H9 (cell line): ENCODE results near the gene GINM1. TPM values are rescaled to one million over a fixed set of nuclear protein-coding genes. Genes with fewer than 3 reads are reported as not detected.
A peak's percentile ranks its signal among the peaks of the same experiment; 100 is the strongest.

ENCODE experiments used
- DNase-seq: peaks from one replicate; pipeline ENCODE4 v3.0.0-alpha.2; 2017
- H2AFZ ChIP-seq: one replicate; pipeline ENCODE4 v1.6.1; 2013; ENCODE audit warnings: mild to moderate bottlenecking, low read length, control low read depth, moderate library complexity
- H2AK5ac ChIP-seq: 2 replicates; pipeline ENCODE4 v1.6.1; 2013; ENCODE audit warnings: low read length, control low read depth, mixed read lengths; ENCODE audit not compliant: insufficient read length
- H2BK120ac ChIP-seq: one replicate; pipeline ENCODE4 v1.6.1; 2013; ENCODE audit warnings: low read depth, mild to moderate bottlenecking, low read length, control low read depth, inconsistent platforms; ENCODE audit not compliant: poor library complexity, severe bottlenecking
- H2BK12ac ChIP-seq: 2 replicates; pipeline ENCODE4 v1.6.1; 2013; ENCODE audit warnings: low read length, control low read depth, mixed read lengths, low read depth; ENCODE audit not compliant: insufficient read length
- H2BK15ac ChIP-seq: 2 replicates; pipeline ENCODE4 v1.6.1; 2013; ENCODE audit warnings: low read depth, low read length, control low read depth
- H2BK20ac ChIP-seq: one replicate; pipeline ENCODE4 v1.6.1; 2013; ENCODE audit warnings: low read depth, mild to moderate bottlenecking, low read length, control low read depth, inconsistent platforms; ENCODE audit not compliant: poor library complexity, severe bottlenecking
- H2BK5ac ChIP-seq: 2 replicates; pipeline ENCODE4 v1.6.1; 2013; ENCODE audit warnings: low read length, control low read depth, mixed read lengths; ENCODE audit not compliant: insufficient read length
- H3K14ac ChIP-seq: 2 replicates; pipeline ENCODE4 v1.6.1; 2013; ENCODE audit warnings: low read length, control low read depth; ENCODE audit not compliant: insufficient read depth
- H3K18ac ChIP-seq: 2 replicates; pipeline ENCODE4 v1.6.1; 2013; ENCODE audit warnings: low read depth, mild to moderate bottlenecking, mixed read lengths, low read length, control low read depth; ENCODE audit not compliant: insufficient read length
- H3K23ac ChIP-seq: 2 replicates; pipeline ENCODE4 v1.6.1; 2013; ENCODE audit warnings: low read length, control low read depth, mixed read lengths, low read depth; ENCODE audit not compliant: insufficient read length
- H3K23me2 ChIP-seq: 2 replicates; pipeline ENCODE4 v1.6.1; 2013; ENCODE audit warnings: low read depth, mild to moderate bottlenecking, mixed read lengths, low read length, control low read depth; ENCODE audit not compliant: insufficient read length, poor library complexity, severe bottlenecking
- H3K27ac ChIP-seq: 2 replicates; pipeline ENCODE4 v1.5.1; 2013; ENCODE audit warnings: low read length, control low read depth, mixed read lengths, low read depth; ENCODE audit not compliant: insufficient read length
- H3K27me3 ChIP-seq: 2 replicates; pipeline ENCODE4 v1.6.1; 2013; ENCODE audit warnings: low read length, control low read depth, inconsistent platforms; ENCODE audit not compliant: insufficient read depth
- H3K4ac ChIP-seq: 2 replicates; pipeline ENCODE4 v1.6.1; 2013; ENCODE audit warnings: low read depth, mild to moderate bottlenecking, control low read depth, inconsistent platforms, low read length, moderate library complexity
- H3K4me1 ChIP-seq: 2 replicates; pipeline ENCODE4 v1.6.1; 2013; ENCODE audit warnings: low read length, control low read depth, inconsistent platforms; ENCODE audit not compliant: insufficient read depth
- H3K4me2 ChIP-seq: 2 replicates; pipeline ENCODE4 v1.6.1; 2013; ENCODE audit warnings: low read length, control low read depth, mixed read lengths; ENCODE audit not compliant: insufficient read length, insufficient read depth
- H3K56ac ChIP-seq: 2 replicates; pipeline ENCODE4 v1.6.1; 2013; ENCODE audit warnings: low read depth, mild to moderate bottlenecking, mixed read lengths, low read length, control low read depth; ENCODE audit not compliant: insufficient read length
- H3K79me1 ChIP-seq: 2 replicates; pipeline ENCODE4 v1.6.1; 2013; ENCODE audit warnings: low read depth, mild to moderate bottlenecking, moderate library complexity, low read length, control low read depth, inconsistent platforms; ENCODE audit not compliant: insufficient read depth, poor library complexity, severe bottlenecking
- H3K79me2 ChIP-seq: 2 replicates; pipeline ENCODE4 v1.6.1; 2013; ENCODE audit warnings: low read length, control low read depth, inconsistent platforms; ENCODE audit not compliant: insufficient read depth
- H3K9ac ChIP-seq: 2 replicates; pipeline ENCODE4 v1.6.1; 2013; ENCODE audit warnings: low read length, control low read depth, mixed read lengths; ENCODE audit not compliant: insufficient read length; ENCODE audit errors: extremely low read depth
- H3K9me3 ChIP-seq: one replicate; pipeline ENCODE4 v1.6.1; 2013; ENCODE audit warnings: low read depth, low read length, inconsistent platforms; ENCODE audit not compliant: control insufficient read depth
- H3T11ph ChIP-seq: one replicate; pipeline ENCODE4 v1.6.1; 2013; ENCODE audit warnings: mild to moderate bottlenecking, low read length, control low read depth, inconsistent platforms
- H4K20me1 ChIP-seq: one replicate; pipeline ENCODE4 v1.6.1; 2013; ENCODE audit not compliant: control insufficient read depth, insufficient read length, insufficient read depth
- H4K5ac ChIP-seq: 2 replicates; pipeline ENCODE4 v1.6.1; 2013; ENCODE audit warnings: low read depth, mild to moderate bottlenecking, mixed read lengths, low read length, control low read depth; ENCODE audit not compliant: insufficient read length
- H4K8ac ChIP-seq: replicated peaks from 2 replicates; pipeline ENCODE4 v1.6.1; 2013; ENCODE audit warnings: low read length, control low read depth, mixed read lengths, low read depth; ENCODE audit not compliant: insufficient read length
- H4K91ac ChIP-seq: 2 replicates; pipeline ENCODE4 v1.6.1; 2013; ENCODE audit warnings: low read depth, mild to moderate bottlenecking, moderate library complexity, mixed read lengths, low read length, control low read depth; ENCODE audit not compliant: insufficient read length
- H3K27ac Mint-ChIP-seq, 3 experiments: 2 replicates in 2 of 3; 3 replicates in 1 of 3; pipeline ENCODE4 v1.8.0; 2020 to 2021; ENCODE audit warnings: mixed read lengths in 3 of 3, mild to moderate bottlenecking in 1 of 3, moderate library complexity in 1 of 3
- H3K27me3 Mint-ChIP-seq: 2 replicates; pipeline ENCODE4 v1.8.0; 2021; ENCODE audit warnings: low read depth, mild to moderate bottlenecking, moderate library complexity, mixed read lengths
- H3K36me3 Mint-ChIP-seq, 3 experiments: 2 replicates in 2 of 3; 3 replicates in 1 of 3; pipeline ENCODE4 v1.8.0; 2020 to 2021; ENCODE audit warnings: low read depth in 3 of 3, mixed read lengths in 3 of 3; ENCODE audit not compliant: insufficient read depth in 1 of 3
- H3K4me1 Mint-ChIP-seq, 2 experiments: 2 replicates each; pipeline ENCODE4 v1.8.0; 2020; ENCODE audit warnings: mixed read lengths in 2 of 2
- H3K4me3 Mint-ChIP-seq, 2 experiments: 2 replicates in 1 of 2; 3 replicates in 1 of 2; pipeline ENCODE4 v1.8.0; 2020 to 2021; ENCODE audit warnings: mild to moderate bottlenecking in 2 of 2, mixed read lengths in 2 of 2, moderate library complexity in 1 of 2
- H3K9me3 Mint-ChIP-seq, 2 experiments: 2 replicates in 1 of 2; 3 replicates in 1 of 2; pipeline ENCODE4 v1.8.0; 2020; ENCODE audit warnings: mild to moderate bottlenecking in 2 of 2, mixed read lengths in 2 of 2, moderate library complexity in 1 of 2
- WGBS: extraction: QIAGEN DNeasy Blood & Tissue Kit; methylation state at CpG from one replicate; pipeline ENCODE4 v1.1.7; 2013; ENCODE audit warnings: missing lambda C conversion rate, low lambda C conversion rate, mixed read lengths; ENCODE audit not compliant: insufficient read length; ENCODE audit errors: extremely low coverage; 5-methylcytosine and 5-hydroxymethylcytosine counted together
- total RNA-seq: library from RNA; stranded (reverse); gene quantifications from 2 replicates; pipeline ENCODE4 v1.2.1, GENCODE V29; 2021
- TF ChIP-seq, protein P1 (sequence below): fragments of 200-600 bp; sonication (generic); conservative IDR thresholded peaks from 3 replicates; pipeline ENCODE4 v1.8.0; 2021; ENCODE audit warnings: antibody characterized with exemption, mild to moderate bottlenecking

GINM1 gene
- total RNA-seq, 1 experiment from 2014 or later: 24.5 TPM

DNA sequence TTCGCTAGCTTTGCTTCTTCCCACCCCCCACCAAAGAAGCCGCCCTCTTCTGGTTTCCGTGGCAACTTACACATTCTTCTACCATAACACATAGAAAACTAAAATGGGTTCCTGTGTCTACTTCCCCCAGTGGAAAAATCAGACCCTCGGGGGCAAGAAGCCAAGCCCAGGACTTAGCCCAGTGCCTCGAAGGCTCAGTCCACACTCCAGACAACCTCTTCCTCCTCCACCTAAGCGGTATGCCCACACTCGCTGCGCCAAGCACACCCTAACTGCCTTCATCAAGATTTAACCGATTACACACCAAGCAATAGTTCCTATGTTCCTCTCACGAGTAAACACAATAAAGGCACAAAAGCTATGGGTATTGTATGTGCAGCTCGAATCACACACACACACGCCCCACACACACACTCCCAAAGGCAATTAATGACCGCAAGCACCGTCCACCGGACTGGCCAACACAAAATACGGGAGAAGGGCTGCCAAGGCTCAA lies 20.9 kb upstream of the GINM1 start:
- no peaks in the 10 kb centered on the region for H3K4me1 ChIP-seq
- peaks cover 8% of the 10 kb centered on the region for H3K23me2 ChIP-seq
- H3K14ac ChIP-seq: peak overlapping the region; percentile 94
- H3T11ph ChIP-seq: peak overlapping the region; percentile 1
- H3K79me2 ChIP-seq: peaks cover 26% of the 10 kb centered on the region
- H2BK5ac ChIP-seq: no peak overlapping the region
- peak overlapping the region; percentile 59; the same call in 1 of the 2 replicates for H3K4ac ChIP-seq
- no peak overlapping the region for H2AFZ ChIP-seq
- no peak overlapping the region for H3K56ac ChIP-seq
- peak overlapping the region; percentile 76 for H2BK120ac ChIP-seq
- no peak overlapping the region for H4K5ac ChIP-seq
- no peak overlapping the region for H2BK20ac ChIP-seq
- H3K9me3 Mint-ChIP-seq: no peaks in the 10 kb centered on the region; a peak in 1 of 5 replicates
- no CpG with 5 or more reads among the region's 16 CpGs for WGBS
- H2AK5ac ChIP-seq: no peak overlapping the region
- H3K79me1 ChIP-seq: peaks cover 7% of the 10 kb centered on the region
- H3K23ac ChIP-seq: peak overlapping the region; percentile 24
- TF ChIP-seq, protein P1, sequence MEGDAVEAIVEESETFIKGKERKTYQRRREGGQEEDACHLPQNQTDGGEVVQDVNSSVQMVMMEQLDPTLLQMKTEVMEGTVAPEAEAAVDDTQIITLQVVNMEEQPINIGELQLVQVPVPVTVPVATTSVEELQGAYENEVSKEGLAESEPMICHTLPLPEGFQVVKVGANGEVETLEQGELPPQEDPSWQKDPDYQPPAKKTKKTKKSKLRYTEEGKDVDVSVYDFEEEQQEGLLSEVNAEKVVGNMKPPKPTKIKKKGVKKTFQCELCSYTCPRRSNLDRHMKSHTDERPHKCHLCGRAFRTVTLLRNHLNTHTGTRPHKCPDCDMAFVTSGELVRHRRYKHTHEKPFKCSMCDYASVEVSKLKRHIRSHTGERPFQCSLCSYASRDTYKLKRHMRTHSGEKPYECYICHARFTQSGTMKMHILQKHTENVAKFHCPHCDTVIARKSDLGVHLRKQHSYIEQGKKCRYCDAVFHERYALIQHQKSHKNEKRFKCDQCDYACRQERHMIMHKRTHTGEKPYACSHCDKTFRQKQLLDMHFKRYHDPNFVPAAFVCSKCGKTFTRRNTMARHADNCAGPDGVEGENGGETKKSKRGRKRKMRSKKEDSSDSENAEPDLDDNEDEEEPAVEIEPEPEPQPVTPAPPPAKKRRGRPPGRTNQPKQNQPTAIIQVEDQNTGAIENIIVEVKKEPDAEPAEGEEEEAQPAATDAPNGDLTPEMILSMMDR: 0 out of 3 replicates have a peak, but pooled peaks have one; percentile 12
- no peak overlapping the region for H2BK15ac ChIP-seq
- no peak overlapping the region for H3K27ac ChIP-seq
- peak overlapping the region; percentile 90 to 99 (median 99) for H3K27ac Mint-ChIP-seq
- H3K18ac ChIP-seq: peak overlapping the region; percentile 93
- no peaks in the 10 kb centered on the region for H3K9me3 ChIP-seq
- H3K9ac ChIP-seq: peak overlapping the region; percentile 93
- H3K4me3 Mint-ChIP-seq: peak overlapping the region; percentile 98 to 99
- no peak overlapping the region for H4K91ac ChIP-seq
- no peaks in the 10 kb centered on the region for H4K20me1 ChIP-seq
- peaks cover 10 to 11% of the 10 kb centered on the region in 2 experiments for H3K4me1 Mint-ChIP-seq
- peak; percentile 34 for DNase-seq
- no peaks in the 10 kb centered on the region for H3K27me3 ChIP-seq
- H3K27me3 Mint-ChIP-seq: peaks cover 4% of the 10 kb centered on the region
- peaks cover 3 to 7% (median 6%) of the 10 kb centered on the region in 3 experiments; a peak in 4 of 7 replicates for H3K36me3 Mint-ChIP-seq
- H3K4me2 ChIP-seq: peak overlapping the region; percentile 81
- H2BK12ac ChIP-seq: no peak overlapping the region
- no peak overlapping the region for H4K8ac ChIP-seq
